ENCODE data around the gene KLHL5. TPM values are rescaled to one million over a fixed set of nuclear protein-coding genes. Genes with fewer than 3 reads are reported as not detected.

The KLHL5 gene
- total RNA-seq, 1 donor from 2014 or later: 30.2 TPM

GRCh38 chr4:39048311-39048710 is 13.7 kb upstream of the KLHL5 start:
- Mint-ChIP-seq H3K27ac (ENCODE audit: unreplicated experiment) (no peak overlapping the region), H3K36me3 (ENCODE audit: low read depth) (no peaks in the 10 kb centered on the region)

DNA sequence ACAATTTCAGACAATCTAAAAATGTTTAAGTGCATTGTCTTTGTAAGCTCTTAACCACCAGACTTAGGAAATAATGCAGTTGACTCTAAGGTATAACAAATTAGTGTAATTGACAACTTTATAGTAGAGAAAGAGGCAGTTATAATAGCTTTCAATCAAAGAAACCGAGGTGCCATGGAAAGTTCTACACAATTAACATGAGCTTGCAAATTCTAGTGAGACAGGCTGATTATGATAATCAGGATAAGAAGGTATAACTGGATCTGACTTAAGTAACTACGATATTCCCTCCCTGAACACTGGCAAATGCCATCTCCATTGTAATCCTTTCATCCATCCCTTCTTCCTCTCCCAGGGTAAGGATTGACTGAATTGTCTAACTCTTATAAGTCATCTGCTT is 11.4 kb upstream of the KLHL5 start:
- no peaks in the 10 kb centered on the region for H3K27me3 Mint-ChIP-seq (ENCODE audit: low read depth)
- DNase-seq (ENCODE audit: low read depth, low spot score): no peak
- no peak overlapping the region for H3K4me3 Mint-ChIP-seq
- TF ChIP-seq CTCF (conservative IDR thresholded peaks at IDR 0.05): no peak
- H3K4me1 Mint-ChIP-seq: peaks cover 24% of the 10 kb centered on the region
- H3K9me3 Mint-ChIP-seq: no peaks in the 10 kb centered on the region
- H3K36me3 Mint-ChIP-seq (ENCODE audit: low read depth): no peaks in the 10 kb centered on the region
- no peak overlapping the region for H3K27ac Mint-ChIP-seq (ENCODE audit: unreplicated experiment)

More at GRCh38 chr4:39048311-39048710, 13.7 kb upstream of the KLHL5 start:
- H3K9me3 Mint-ChIP-seq: no peaks in the 10 kb centered on the region
- no peak for TF ChIP-seq CTCF (conservative IDR thresholded peaks at IDR 0.05)
- peaks cover 39% of the 10 kb centered on the region for H3K4me1 Mint-ChIP-seq
- no peaks in the 10 kb centered on the region for H3K27me3 Mint-ChIP-seq (ENCODE audit: low read depth)
- peak overlapping the region; percentile 25 for H3K4me3 Mint-ChIP-seq
- DNase-seq (ENCODE audit: low read depth, low spot score): no peak

DNA sequence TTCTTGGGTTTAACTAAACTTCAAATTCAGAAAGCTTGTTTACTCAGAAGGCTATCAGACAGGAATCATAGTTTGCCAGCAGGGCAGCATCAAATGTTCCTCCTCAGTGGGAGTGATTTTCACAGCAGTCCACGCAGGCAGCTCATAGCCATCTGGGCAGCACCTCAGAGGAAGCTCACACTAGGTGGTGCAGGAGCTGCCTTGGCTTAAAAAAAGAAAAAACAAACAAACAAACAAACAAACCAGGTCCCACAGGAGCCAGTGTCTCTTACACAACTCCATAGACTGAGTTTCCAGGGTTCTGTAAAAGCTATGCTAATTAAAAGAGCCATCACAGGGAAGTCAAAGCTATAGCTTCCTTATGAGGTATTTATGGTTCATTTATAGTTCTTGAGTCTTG is 10.5 kb upstream of the KLHL5 start:
- DNase-seq (ENCODE audit: low read depth, low spot score): no peak
- Mint-ChIP-seq H3K4me1 (peaks cover 16% of the 10 kb centered on the region), H3K27ac (ENCODE audit: unreplicated experiment) (no peak overlapping the region), H3K27me3 (ENCODE audit: low read depth) (no peaks in the 10 kb centered on the region), H3K9me3 (no peaks in the 10 kb centered on the region), H3K4me3 (no peak overlapping the region), H3K36me3 (ENCODE audit: low read depth) (no peaks in the 10 kb centered on the region)
- TF ChIP-seq CTCF (conservative IDR thresholded peaks at IDR 0.05): no peak

GRCh38 chr4:39053983-39054382 is 8.0 kb upstream of the KLHL5 start:
- Mint-ChIP-seq H3K36me3 (ENCODE audit: low read depth) (no peaks in the 10 kb centered on the region), H3K27ac (ENCODE audit: unreplicated experiment) (no peak overlapping the region), H3K9me3 (no peaks in the 10 kb centered on the region), H3K4me1 (peaks cover 7% of the 10 kb centered on the region), H3K27me3 (ENCODE audit: low read depth) (no peaks in the 10 kb centered on the region), H3K4me3 (no peak overlapping the region)
- DNase-seq (ENCODE audit: low read depth, low spot score): no peak
- no peak for TF ChIP-seq CTCF (conservative IDR thresholded peaks at IDR 0.05)

- peaks cover 7% of the 10 kb centered on the region for H3K4me1 Mint-ChIP-seq
- H3K36me3 Mint-ChIP-seq (ENCODE audit: low read depth): no peaks in the 10 kb centered on the region
- no peak for TF ChIP-seq CTCF (conservative IDR thresholded peaks at IDR 0.05)
Measured at GRCh38 chr4:39054497-39054896, 7.5 kb upstream of the KLHL5 start.

DNA sequence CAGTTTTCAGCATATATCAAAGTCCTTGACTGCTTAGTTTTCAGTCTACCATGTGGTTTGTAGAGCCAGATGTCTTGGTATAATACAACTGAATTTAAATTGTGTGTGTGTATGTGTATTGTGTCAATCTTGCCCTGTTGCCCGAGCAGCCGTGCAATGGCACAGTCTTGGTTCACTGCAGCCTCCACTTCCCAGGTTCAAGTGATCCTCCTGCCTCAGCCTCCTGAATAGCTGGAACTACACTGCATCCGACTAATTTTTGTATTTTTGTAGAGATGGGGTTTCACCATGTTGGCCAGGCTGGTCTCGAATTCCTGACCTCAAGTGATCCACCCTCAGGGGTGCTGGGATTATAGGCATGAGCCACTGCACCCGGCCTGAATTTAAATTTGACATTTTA is 6.0 kb upstream of the KLHL5 start:
- no peaks in the 10 kb centered on the region for H3K27me3 Mint-ChIP-seq (ENCODE audit: low read depth)
- H3K4me1 Mint-ChIP-seq: peaks cover 8% of the 10 kb centered on the region
- no peaks in the 10 kb centered on the region for H3K36me3 Mint-ChIP-seq (ENCODE audit: low read depth)
- DNase-seq (ENCODE audit: low read depth, low spot score): no peak
- H3K9me3 Mint-ChIP-seq: no peaks in the 10 kb centered on the region
- no peak for TF ChIP-seq CTCF (conservative IDR thresholded peaks at IDR 0.05)
- no peak overlapping the region for H3K27ac Mint-ChIP-seq (ENCODE audit: unreplicated experiment)
- no peak overlapping the region for H3K4me3 Mint-ChIP-seq

More at GRCh38 chr4:39054497-39054896, 7.5 kb upstream of the KLHL5 start:
- H3K27ac Mint-ChIP-seq (ENCODE audit: unreplicated experiment): no peak overlapping the region
- H3K27me3 Mint-ChIP-seq (ENCODE audit: low read depth): no peaks in the 10 kb centered on the region
- no peak overlapping the region for H3K4me3 Mint-ChIP-seq
- no peak for DNase-seq (ENCODE audit: low read depth, low spot score)
- no peaks in the 10 kb centered on the region for H3K9me3 Mint-ChIP-seq
